ENCODE results near the gene TMEM186.

GRCh38 chr16:8828541-8829165, 31.2 kb upstream of the TMEM186 start:
- TF ChIP-seq CTCF (IDR thresholded peaks at IDR 0.05; ENCODE audit: insufficient read depth, low read length) (no peak), POLR2AphosphoS5 (IDR thresholded peaks at IDR 0.05; ENCODE audit: low read depth) (no peak), GABPA (IDR thresholded peaks at IDR 0.05; ENCODE audit: low read depth) (no peak), REST (IDR thresholded peaks at IDR 0.05; ENCODE audit: insufficient replicate concordance, low read depth) (no peak), SPI1 (IDR thresholded peaks at IDR 0.05; ENCODE audit: borderline replicate concordance, low read depth) (no peak)

Measured in HL-60 (cell line).